Measurements from ENCODE around the gene SLC26A11. TPM values are rescaled to one million over a fixed set of nuclear protein-coding genes. Genes with fewer than 3 reads are reported as not detected.
A peak's percentile ranks its signal among the peaks of the same experiment; 100 is the strongest.
"Not testable (repeated sequence)": the region's sequence is repeated elsewhere in the genome, so short reads cannot be mapped to it uniquely, and the experiment has no call there.

SLC26A11 gene
- total and polyA plus RNA-seq, 12 donors = 14.0 to 101 (median 50.5) TPM

GRCh38 chr17:80198144-80198661 lies 22.0 kb upstream of the SLC26A11 start:
- Histone ChIP-seq H3K27me3 (no peaks in the 10 kb centered on the region), H3K27ac (no peak overlapping the region), H3K4me1 (replicated peaks in 1 of 2) (no peaks in the 10 kb centered on the region), H3K4me3 (no peak overlapping the region), H3K36me3 (replicated peaks in 1 of 2) (no peaks in the 10 kb centered on the region), H3K9me3 (replicated peaks in 1 of 3) (no peaks in the 10 kb centered on the region)
- WGBS, 4 donors = 66 to 87% (median 79%) methylated on average over 12 to 27 of the region's 27 CpGs
- intact Hi-C loops (cut with DNase I) = no loop called here
- peak in 1 of 7 donors; percentile 30 for DNase-seq
- TF ChIP-seq, protein P1, sequence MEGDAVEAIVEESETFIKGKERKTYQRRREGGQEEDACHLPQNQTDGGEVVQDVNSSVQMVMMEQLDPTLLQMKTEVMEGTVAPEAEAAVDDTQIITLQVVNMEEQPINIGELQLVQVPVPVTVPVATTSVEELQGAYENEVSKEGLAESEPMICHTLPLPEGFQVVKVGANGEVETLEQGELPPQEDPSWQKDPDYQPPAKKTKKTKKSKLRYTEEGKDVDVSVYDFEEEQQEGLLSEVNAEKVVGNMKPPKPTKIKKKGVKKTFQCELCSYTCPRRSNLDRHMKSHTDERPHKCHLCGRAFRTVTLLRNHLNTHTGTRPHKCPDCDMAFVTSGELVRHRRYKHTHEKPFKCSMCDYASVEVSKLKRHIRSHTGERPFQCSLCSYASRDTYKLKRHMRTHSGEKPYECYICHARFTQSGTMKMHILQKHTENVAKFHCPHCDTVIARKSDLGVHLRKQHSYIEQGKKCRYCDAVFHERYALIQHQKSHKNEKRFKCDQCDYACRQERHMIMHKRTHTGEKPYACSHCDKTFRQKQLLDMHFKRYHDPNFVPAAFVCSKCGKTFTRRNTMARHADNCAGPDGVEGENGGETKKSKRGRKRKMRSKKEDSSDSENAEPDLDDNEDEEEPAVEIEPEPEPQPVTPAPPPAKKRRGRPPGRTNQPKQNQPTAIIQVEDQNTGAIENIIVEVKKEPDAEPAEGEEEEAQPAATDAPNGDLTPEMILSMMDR (IDR thresholded peaks at IDR 0.05) = no peak

- WGBS, 4 donors = 61 to 77% (median 72%) methylated on average over 6 of the region's 6 CpGs
- intact Hi-C loops (cut with DNase I) = not testable (repeated sequence)
Observed at GRCh38 chr17:80199295-80199694, 20.9 kb upstream of the SLC26A11 start.

GRCh38 chr17:80201446-80201845 lies 18.8 kb upstream of the SLC26A11 start:
- H3K27me3 ChIP-seq = no peaks in the 10 kb centered on the region
- no peaks in the 10 kb centered on the region for H3K36me3 ChIP-seq (replicated peaks in 1 of 2)
- no peaks in the 10 kb centered on the region for H3K4me1 ChIP-seq (replicated peaks in 1 of 2)
- intact Hi-C loops (cut with DNase I) = no loop called here
- 72 to 94% (median 75%) methylated on average over 9 to 15 of the region's 15 CpGs for WGBS, 4 donors
- H3K4me3 ChIP-seq = no peak overlapping the region
- no peaks in the 10 kb centered on the region for H3K9me3 ChIP-seq (replicated peaks in 1 of 3)
- TF ChIP-seq, protein P1 (IDR thresholded peaks at IDR 0.05) = no peak
- TF ChIP-seq POLR2A (IDR thresholded peaks at IDR 0.05) = no peak
- no peak for DNase-seq
- no peak overlapping the region for H3K27ac ChIP-seq

More at GRCh38 chr17:80199295-80199694, 20.9 kb upstream of the SLC26A11 start:
- not testable (repeated sequence) for H3K4me3 ChIP-seq; H3K4me1 ChIP-seq (replicated peaks in 1 of 2); H3K27me3 ChIP-seq; H3K9me3 ChIP-seq (replicated peaks in 1 of 3); H3K27ac ChIP-seq; H3K36me3 ChIP-seq (replicated peaks in 1 of 2)
- peak in 1 of 7 donors; percentile 30 for DNase-seq

DNA sequence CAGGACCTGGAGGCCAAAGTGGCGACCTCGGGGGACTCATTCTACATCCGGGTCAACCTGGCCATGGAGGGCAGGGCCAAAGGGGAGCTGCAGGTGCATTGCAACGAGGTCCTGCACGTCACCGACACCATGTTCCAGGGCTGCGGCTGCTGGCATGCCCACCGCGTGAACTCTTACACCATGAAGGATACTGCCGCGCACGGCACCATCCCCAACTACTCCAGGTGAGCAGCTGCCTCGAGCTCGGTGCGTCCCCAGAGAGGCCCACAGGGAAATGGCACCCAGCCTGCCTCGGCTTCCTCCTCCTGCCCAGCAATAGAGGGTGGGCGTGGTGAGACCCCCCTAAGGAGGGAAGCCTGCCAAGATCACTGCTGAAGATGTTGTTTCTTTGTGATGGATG lies 18.0 kb upstream of the SLC26A11 start:
- H3K36me3 ChIP-seq (replicated peaks in 1 of 2) = no peaks in the 10 kb centered on the region
- no peak overlapping the region for H3K27ac ChIP-seq
- no peak for DNase-seq
- H3K4me3 ChIP-seq = no peak overlapping the region
- no peak for TF ChIP-seq POLR2A (IDR thresholded peaks at IDR 0.05)
- TF ChIP-seq, protein P1 (IDR thresholded peaks at IDR 0.05) = no peak
- H3K9me3 ChIP-seq (replicated peaks in 1 of 3) = no peaks in the 10 kb centered on the region
- no peaks in the 10 kb centered on the region for H3K27me3 ChIP-seq
- 89 to 99% (median 92%) methylated on average over 10 to 17 of the region's 17 CpGs for WGBS, 4 donors
- intact Hi-C loops (cut with DNase I) = no loop called here
- no peaks in the 10 kb centered on the region for H3K4me1 ChIP-seq (replicated peaks in 1 of 2)

- intact Hi-C loops (cut with DNase I) = no loop called here
- TF ChIP-seq POLR2A (IDR thresholded peaks at IDR 0.05) = no peak
- TF ChIP-seq, protein P1 (IDR thresholded peaks at IDR 0.05) = no peak
- peaks cover 0 to 3% of the 10 kb centered on the region in 2 donors for H3K36me3 ChIP-seq (replicated peaks in 1 of 2)
- no peak for DNase-seq
- H3K27ac ChIP-seq = no peak overlapping the region
- H3K4me1 ChIP-seq (replicated peaks in 1 of 2) = no peaks in the 10 kb centered on the region
- no peaks in the 10 kb centered on the region for H3K27me3 ChIP-seq
- no peak overlapping the region for H3K4me3 ChIP-seq
- H3K9me3 ChIP-seq (replicated peaks in 1 of 3) = no peaks in the 10 kb centered on the region
- 60 to 84% (median 78%) methylated on average over 2 to 11 of the region's 11 CpGs for WGBS, 4 donors
Observed at GRCh38 chr17:80203471-80203963, 16.7 kb upstream of the SLC26A11 start.
